NK-92 treated with Interleukin-12 subunit alpha and Interleukin-12 subunit beta, amount 100 ng/mL, for 24 hours (cell line): ENCODE measurements around the gene BOK.

Source experiments
- DNase-seq: peaks from one replicate; lab custom pipeline; 2025; lab: John Stamatoyannopoulos, UW

BOK gene

DNA sequence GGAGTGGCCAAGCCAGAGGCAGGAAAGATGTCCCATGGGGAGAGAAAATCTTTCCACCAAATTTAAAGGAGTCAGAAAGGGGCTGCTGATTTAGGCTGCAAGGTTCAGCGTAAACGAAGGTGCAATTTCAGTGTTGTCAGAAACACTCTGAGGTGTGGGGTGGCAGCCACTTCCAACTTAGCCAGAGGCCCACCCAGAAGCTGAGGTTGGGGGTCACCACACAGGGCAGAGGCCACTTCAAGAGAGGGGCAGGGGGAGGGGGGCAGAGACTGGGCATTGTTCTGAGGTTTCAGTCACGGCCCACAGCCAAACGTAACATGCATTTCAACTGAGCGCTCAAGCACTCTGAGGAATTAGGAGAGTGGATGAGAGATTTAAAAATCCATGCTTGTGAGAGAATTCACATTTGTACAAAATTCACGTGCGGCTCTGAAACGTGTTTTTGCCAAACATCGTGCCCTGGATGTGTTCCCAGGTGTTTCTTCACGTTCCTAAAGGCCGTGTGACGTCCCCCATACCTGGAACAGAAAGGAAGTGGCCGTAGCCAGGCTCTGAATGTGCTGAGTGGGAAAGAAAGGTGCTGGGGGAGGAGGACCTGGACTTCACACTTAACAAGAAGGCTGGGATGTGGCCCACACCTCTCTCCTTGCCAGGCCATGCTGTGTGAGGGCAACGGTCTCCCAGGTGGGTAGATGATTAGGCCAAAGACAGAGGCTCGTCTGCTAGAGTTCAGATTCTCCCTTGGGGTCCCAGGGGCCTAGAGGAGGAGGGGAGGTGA is 19.5 kb upstream of the BOK start:
- DNase-seq = no peak

DNA sequence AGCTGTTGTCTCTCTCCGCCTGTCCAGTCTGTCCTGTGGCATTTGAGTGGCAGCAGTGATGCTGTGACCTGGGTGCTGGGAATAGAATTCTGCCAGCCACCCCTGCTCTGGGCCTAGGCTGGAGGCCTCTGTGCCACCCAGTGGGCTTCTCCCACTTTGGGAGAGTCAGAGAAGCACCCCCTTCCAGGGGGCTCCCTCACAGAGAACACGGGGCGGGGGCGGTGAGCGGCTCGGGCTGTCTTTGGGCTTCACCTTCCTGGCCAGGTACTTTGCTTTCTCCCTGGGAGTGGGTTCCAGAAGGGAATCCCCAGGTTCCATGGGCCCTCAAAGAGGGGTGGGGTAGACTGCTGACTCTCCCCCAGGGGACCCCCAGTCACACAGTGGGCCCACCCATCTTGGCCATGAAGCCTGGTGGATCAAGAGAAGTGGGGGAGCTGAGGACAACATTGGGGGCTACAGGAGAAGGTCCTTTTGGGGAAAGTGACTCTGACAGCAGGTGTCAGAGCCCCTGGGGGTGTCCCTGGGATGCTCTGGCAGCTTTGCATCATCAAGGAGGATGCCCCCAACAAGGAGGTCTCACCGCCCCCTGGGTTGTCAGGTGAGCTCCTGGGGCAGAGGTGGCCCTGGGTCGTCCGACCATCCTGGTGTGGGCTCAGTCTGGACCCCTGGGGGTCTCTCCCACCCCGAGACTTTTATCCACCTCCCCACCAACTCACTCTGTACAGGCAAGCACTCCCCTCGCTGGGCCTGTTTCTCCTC is 18.8 kb upstream of the BOK start:
- no peak for DNase-seq

GRCh38 chr2:241540401-241540770 is 18.2 kb upstream of the BOK start:
- no peak for DNase-seq

- DNase-seq = no peak
These were observed 17.6 kb upstream of the BOK start for GRCh38 chr2:241540771-241541561.

- DNase-seq = no peak
These were observed 16.8 kb upstream of the BOK start for GRCh38 chr2:241541564-241542277.

DNA sequence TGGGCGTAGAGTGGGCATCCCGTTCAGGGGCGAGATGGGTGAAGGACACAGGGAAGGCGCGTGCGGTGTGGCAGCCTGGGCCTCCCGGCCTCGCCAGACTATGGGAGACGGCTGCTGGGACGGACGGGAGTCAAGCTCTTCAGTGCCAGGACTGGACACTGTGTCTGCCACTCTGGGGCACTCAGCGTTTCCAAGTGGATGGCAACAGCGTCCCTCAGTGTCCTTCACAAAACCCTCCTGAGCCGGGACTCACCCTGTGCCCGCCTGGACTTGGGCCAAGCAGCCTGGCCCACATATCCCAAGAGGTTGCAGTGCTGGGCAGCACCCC is 16.3 kb upstream of the BOK start:
- no peak for DNase-seq

DNA sequence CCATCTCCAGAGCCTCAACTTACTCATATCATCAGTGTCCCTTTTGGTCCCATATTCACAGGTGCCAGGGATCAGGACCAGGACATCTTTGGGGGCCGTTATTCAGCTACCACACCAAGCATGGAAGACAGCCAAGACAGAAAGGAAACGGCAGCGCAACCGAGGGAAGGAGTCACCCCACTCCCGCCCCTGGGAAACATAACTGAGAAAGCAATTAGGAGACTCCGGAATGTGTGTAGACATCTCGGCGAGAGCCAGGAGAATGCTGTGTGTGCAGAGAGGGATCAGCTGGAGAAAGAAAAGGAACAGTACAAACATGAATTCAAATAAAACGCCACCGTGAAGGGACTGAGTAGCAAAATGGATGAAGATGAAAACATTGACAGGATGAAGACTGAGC is 13.4 kb upstream of the BOK start:
- no peak for DNase-seq

DNA sequence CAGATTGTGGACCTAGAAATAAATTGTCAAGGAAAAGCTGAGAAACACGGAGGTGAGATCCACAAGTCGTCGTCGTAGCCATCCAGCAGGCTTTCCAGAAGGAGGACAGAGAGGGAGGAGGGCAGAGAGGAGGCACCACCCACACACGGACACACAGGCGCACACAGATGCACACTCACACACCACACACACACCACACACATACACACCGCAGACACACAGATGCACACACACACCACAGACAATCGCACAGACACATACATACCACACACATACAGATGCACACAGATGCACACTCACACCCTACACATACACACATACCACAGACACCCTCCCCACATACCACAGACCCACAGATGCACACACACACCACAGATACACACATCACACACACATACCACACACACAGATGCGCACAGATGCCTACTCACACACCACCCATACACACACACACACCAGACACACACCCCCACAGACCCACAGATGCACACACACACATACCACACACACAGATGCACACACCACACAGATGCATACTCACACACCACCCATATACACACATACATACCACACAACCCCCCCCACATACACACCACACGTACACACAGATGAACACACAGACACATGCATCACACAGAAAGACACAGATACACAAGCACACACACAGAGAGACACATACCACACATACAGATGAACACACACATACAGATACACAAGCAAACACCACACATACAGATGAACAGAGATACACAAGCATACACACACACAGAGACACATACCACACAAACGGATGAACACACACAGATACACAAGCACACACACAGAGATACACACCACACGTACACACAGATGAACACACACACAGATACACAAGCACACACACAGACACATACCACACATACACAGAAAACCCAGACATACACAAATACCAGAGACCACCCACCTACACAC is 12.7 kb upstream of the BOK start:
- DNase-seq = no peak

DNA sequence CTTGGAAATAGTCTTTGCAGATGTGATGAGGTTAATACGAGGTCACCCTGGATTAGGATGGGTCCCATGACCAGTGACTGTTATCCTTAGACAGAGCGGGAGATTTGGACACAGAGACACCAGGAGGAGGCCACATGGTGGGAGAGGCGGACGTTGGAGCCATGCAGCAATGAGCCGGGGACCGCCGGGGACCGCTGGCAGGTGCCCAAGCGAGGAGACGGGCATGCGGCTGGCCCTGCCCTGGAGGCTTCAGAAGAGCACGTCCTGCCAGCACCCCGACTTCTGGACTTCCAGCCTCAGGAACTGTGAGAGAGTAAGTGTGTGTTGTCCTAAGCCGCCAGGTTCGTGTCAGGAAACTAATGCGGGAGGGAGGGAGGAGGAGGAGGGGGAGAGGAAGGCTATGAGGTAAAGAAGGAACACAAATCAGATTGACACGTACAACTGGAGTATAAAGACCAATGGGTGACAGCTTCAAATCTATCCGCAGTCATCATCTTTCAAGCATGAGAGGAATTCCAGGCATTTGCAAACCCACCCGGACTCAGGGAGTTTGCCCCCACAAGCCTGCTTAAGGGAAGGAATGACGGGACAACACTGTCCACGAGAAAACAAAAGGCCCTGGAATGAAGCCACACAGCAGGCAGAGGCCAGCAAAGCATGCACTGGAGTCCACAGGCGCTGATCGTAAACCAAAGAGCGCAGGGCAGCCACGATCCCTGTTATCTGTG is 11.6 kb upstream of the BOK start:
- no peak for DNase-seq

DNA sequence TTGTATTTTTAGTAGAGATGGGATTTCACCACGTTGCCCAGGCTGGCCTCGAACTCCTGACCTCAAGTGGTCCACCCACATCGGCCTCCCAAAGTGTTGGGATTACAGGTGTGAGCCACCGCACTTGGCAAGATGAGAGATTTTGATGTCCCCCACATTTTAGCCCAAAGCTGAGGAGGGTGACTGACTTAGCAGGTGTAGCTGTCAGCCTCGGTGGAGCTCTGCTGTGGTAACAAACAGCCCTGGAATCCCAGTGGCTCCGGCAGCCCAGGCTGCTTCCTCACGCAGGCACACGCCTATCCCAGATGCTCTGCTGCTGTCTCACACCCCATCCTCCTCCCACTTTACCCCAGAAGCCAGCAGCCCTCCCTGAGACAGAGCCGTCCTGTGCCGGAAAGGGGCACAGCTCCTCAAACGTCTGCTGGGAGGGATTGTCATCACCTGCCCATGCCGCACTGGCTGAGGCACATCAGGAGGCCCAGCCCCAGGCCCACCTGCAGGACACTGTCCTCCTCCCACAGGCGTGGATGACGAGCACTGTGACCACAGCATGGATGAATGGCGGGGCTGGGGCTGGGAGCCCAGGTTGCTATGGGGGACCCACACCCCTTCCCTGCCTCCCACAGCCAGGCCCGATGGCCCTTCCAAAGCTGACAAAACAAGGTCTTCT is 10.6 kb upstream of the BOK start:
- no peak for DNase-seq

- no peak for DNase-seq
These were observed 10.1 kb upstream of the BOK start for GRCh38 chr2:241548451-241548835.

- no peak for DNase-seq
These were observed 7.6 kb upstream of the BOK start for GRCh38 chr2:241550616-241551580.

DNA sequence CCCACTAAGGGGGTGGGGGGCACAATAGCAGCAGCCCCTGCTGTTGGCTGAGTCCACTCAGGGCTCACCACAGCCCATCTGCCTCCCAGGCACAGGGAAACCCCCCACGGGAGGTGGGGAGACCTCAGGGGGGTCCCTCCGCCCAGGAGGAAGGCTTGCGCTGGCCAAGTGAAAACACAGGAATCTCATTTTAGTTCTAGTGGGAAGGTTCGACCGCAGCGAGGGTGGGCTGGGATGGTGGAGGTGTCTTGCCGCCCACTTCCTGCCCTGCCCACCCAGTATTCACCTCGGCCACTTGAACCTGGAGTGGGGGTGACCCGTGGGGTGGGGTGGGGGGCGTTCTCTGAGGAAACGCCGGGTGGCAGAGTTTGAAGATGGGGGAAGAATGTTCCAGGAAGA is 6.9 kb upstream of the BOK start:
- DNase-seq = no peak

DNA sequence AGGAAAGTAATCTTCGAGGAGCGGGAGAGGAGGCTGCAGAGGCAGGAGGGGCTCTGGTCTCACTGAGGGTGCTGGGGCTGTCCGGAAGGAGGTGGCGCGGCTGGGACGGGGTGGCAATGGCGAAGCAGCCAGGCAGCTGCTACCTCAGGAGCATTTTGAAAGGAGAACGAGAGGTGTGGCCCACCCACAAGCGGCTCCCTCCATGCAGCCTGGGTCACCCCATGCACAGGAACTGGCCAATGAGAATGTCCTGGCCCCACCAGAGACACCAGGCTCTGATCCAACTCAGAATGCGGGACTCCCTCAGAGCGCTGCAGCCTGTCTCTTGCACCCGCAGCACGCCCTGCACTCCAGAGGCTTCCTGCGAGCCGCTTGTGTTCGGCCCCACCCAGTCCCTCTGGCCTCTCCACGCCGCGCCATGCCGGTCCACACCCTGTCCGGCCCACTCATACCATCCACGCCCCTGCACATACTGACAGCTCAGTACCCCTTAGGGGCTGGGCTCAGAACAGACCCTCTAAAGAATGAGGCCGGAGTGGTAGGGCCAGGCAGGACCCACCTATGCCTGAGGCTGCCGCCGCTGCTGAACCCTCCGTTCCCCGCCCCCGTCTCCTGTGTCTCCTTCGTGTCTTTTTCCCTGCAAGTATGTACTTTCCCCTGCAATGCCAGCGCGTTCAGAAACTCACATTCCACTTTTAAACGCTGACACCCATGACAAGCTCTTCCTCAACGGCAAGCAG is 6.4 kb upstream of the BOK start:
- DNase-seq = no peak

DNA sequence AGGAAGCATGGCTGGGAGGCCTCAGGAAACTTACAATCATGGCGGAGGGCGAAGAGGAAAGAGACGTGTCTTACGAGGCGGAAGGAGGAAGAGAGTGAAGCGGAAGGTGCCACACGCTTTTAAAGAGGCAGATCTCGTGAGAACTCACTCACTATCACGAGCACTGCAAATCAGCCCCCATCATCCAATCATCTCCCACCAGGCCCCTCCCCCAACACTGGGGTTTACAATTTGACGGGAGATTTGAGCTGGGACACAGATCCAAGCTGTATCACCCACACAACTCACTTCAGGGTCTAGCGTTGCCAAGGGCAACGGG is 5.1 kb upstream of the BOK start:
- no peak for DNase-seq

DNA sequence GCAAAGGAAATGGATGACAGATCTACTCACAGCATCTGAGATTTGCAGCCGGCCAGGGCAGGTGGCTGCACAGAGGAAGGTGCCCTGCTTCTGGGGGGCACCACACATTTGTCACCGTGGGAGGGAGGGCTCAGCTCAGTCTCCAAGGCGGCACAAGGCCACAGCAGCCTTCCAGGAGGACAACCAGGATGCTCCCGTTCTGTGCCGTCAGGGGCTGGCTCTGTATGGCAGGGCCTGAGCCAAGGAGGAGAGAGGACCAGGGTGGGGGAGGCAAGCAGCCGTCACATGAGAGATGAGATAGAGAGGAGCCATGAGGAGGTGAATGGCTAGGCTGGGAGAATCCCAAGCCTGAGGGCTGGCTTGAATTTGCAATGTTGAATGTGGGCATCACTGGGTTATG is 4.6 kb upstream of the BOK start:
- DNase-seq = no peak

- DNase-seq = no peak
These were observed 3.8 kb upstream of the BOK start for GRCh38 chr2:241554610-241555322.

DNA sequence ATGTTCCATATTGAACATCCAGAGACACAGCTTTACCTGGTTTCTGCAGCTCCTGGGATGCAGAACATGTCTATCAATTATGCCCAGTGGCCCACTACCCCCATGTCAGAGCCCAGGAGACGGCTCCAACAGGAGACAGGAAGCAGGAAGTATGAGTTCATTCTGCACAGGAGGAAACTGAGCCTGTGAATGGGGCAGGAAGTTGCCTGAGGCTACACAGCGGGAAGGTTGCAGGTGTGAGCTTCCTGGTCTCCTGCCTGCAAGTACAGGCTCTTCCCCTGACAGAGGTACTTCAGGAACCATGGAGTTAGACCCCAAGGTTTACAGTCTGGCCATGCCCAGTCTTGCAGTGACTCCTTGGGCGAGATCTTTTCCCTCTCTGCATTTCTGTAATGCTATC is 2.8 kb upstream of the BOK start:
- no peak for DNase-seq
